PFSK-1 (cell line): ENCODE results near the gene PHF2. TPM values are rescaled to one million over a fixed set of nuclear protein-coding genes. Genes with fewer than 3 reads are reported as not detected.

ENCODE experiments used
- FOXP2 ChIP-seq: optimal IDR thresholded peaks from 2 replicates; pipeline ENCODE3; 2011; ENCODE audit warnings: borderline replicate concordance, control low read depth, inconsistent platforms; ENCODE audit not compliant: insufficient read depth; ENCODE audit errors: extremely low read length, extremely low read depth
- POLR2AphosphoS5 ChIP-seq: IDR thresholded peaks from 2 replicates; pipeline ENCODE4 v1.6.1; 2012; ENCODE audit warnings: low read depth, mild to moderate bottlenecking, control low read depth, low read length, moderate library complexity
- SIN3A ChIP-seq: IDR thresholded peaks from 2 replicates; pipeline ENCODE4 v1.6.1; 2012; ENCODE audit warnings: mild to moderate bottlenecking, low read length, moderate library complexity, borderline replicate concordance; ENCODE audit not compliant: insufficient read depth
- TAF1 ChIP-seq: IDR thresholded peaks from 2 replicates; pipeline ENCODE4 v1.6.1; 2012; ENCODE audit warnings: low read length, control low read depth, borderline replicate concordance; ENCODE audit not compliant: insufficient read depth
- polyA plus RNA-seq: library from polyadenylated mRNA; unstranded; fragments of >200 nt; gene quantifications from one replicate; pipeline ENCODE4 v1.2.1, GENCODE V29; 2012; ENCODE audit warnings: low read depth, missing spikeins; ENCODE audit not compliant: insufficient read length
- TF ChIP-seq, protein P1 (sequence below), 2 experiments: IDR thresholded peaks; 2 replicates each; pipeline versions ENCODE4 v1.6.1 to v1.8.0; 2011 to 2012; ENCODE audit warnings: low read depth in 2 of 2, low read length in 2 of 2, control low read depth in 1 of 2, inconsistent platforms in 1 of 2, mild to moderate bottlenecking in 1 of 2, moderate library complexity in 1 of 2; ENCODE audit not compliant: insufficient read depth in 1 of 2

Gene PHF2
- 14.6 TPM for polyA plus RNA-seq

DNA sequence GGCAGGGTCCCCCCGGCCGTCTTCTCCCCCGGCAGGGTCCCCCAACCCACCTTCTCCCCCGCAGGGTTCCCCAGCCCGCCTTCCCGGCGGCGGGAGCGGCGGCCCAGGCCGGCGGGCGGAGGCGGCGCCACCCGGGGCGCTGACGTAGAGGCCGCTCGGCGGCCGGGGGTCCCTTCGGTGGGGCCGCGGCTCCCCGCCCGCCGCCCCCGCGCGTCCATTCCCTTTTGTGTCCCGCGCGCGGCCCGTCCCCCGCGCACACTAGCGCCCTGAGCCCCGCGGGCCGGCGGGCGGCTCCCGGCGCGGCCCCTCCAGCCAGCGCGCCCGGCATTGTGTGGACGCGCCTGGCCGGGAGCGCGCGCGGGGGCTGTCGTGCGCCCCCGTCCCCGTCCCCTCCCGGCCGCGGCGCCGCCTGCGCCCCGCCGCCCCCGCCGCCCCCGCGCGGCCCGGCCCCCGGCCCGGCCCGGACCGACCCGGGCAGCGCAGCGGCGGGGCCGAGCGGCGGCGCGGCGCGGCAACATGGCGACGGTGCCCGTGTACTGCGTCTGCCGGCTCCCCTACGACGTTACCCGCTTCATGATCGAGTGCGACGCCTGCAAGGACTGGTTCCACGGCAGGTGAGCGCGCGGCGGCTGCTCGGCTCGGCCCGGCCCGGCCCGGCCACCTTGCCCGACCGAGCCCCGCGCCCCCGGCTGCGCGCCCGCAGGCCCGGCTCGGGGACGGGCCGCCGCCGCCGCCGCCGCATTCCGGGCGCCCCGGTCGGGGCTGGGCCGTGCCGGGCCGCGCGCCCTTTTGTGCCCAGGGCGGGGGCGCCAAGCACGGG, at the start of gene PHF2:
PHF2 (plus strand) TSS at position 327 of the 820 bp plus-strand sequence; CDS start at position 517, 190 bp downstream.
- TF ChIP-seq SIN3A (no peak), POLR2AphosphoS5 (no peak), FOXP2 (no peak), TAF1 (no peak)
- TF ChIP-seq, protein P1, sequence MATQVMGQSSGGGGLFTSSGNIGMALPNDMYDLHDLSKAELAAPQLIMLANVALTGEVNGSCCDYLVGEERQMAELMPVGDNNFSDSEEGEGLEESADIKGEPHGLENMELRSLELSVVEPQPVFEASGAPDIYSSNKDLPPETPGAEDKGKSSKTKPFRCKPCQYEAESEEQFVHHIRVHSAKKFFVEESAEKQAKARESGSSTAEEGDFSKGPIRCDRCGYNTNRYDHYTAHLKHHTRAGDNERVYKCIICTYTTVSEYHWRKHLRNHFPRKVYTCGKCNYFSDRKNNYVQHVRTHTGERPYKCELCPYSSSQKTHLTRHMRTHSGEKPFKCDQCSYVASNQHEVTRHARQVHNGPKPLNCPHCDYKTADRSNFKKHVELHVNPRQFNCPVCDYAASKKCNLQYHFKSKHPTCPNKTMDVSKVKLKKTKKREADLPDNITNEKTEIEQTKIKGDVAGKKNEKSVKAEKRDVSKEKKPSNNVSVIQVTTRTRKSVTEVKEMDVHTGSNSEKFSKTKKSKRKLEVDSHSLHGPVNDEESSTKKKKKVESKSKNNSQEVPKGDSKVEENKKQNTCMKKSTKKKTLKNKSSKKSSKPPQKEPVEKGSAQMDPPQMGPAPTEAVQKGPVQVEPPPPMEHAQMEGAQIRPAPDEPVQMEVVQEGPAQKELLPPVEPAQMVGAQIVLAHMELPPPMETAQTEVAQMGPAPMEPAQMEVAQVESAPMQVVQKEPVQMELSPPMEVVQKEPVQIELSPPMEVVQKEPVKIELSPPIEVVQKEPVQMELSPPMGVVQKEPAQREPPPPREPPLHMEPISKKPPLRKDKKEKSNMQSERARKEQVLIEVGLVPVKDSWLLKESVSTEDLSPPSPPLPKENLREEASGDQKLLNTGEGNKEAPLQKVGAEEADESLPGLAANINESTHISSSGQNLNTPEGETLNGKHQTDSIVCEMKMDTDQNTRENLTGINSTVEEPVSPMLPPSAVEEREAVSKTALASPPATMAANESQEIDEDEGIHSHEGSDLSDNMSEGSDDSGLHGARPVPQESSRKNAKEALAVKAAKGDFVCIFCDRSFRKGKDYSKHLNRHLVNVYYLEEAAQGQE (IDR thresholded peaks at IDR 0.05; ENCODE audit: insufficient read depth in 1 of 2, low read depth in 2 of 2, low read length in 2 of 2): no peak

DNA sequence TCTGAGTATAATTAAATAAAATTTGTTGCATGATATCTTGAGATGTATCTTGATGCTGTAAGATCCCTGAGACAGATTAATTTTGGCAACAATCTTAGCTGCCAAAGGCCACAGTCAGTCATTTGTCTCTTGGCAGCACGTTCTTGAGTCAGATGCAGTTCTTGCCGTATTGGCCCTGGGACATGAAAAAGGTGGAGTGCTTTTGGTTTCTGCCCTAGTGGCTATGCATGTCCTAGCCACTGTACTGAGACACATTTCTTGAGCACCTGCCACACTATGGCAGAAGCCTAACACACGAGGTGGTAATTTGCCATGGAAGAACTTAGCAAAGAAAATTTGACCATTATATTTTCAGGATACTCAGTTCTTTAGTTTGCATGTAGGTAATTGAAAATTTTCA, 45.0 kb upstream of the PHF2 start:
- TF ChIP-seq FOXP2 (no peak), POLR2AphosphoS5 (no peak), TAF1 (no peak), SIN3A (no peak)
- TF ChIP-seq, protein P1 (IDR thresholded peaks at IDR 0.05; ENCODE audit: insufficient read depth in 1 of 2, low read depth in 2 of 2, low read length in 2 of 2): no peak

DNA sequence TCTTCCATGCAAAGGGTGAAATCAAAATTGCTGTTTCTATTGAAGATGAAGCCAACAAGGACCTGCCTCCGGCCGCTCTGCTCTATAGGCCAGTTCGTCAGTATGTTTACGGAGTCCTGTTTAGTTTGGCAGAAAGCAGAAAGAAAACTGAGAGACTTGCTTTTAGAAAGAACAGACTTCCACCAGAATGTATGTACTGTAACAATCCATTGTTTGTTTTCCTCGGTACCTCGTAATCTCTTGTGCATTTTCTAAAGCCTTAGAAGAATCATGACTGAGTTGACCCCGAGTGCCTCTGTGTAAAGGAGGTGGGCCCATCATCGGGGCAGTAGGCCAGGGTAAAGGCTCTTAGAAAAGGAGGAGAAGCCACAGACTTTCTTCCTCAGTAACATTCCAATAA, 44.2 kb upstream of the PHF2 start:
- no peak for TF ChIP-seq POLR2AphosphoS5
- no peak for TF ChIP-seq SIN3A
- no peak for TF ChIP-seq FOXP2
- TF ChIP-seq, protein P1 (IDR thresholded peaks at IDR 0.05; ENCODE audit: insufficient read depth in 1 of 2, low read depth in 2 of 2, low read length in 2 of 2): no peak
- no peak for TF ChIP-seq TAF1

DNA sequence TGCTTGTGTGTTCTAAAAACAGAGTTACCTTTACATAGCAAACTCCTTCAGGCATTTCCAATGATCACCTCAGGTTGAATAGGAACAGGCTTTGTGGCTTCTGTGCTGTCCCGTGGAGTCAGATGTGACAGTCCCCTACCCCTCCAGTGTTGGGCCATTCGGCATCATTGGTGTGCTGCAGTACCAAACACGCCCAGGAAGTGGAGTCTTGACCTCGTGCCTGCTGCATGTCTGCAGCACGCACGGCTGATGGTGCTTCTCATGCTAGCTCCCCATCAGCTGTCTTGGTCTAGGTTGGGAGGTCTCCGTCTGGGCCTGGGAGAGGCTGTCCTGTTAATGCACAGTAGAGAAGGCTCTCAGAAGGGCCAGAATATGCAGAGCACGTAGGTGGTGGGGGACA, 42.5 kb upstream of the PHF2 start:
- TF ChIP-seq FOXP2 (no peak), TAF1 (no peak), SIN3A (no peak), POLR2AphosphoS5 (no peak)
- TF ChIP-seq, protein P1 (IDR thresholded peaks at IDR 0.05; ENCODE audit: insufficient read depth in 1 of 2, low read depth in 2 of 2, low read length in 2 of 2): no peak
